Liver (tissue), 9 donors: ENCODE results near the gene RIOK1. TPM values are rescaled to one million over a fixed set of nuclear protein-coding genes. Genes with fewer than 3 reads are reported as not detected.
"Not testable (repeated sequence)": the region's sequence is repeated elsewhere in the genome, so short reads cannot be mapped to it uniquely, and the experiment has no call there.

Experiments
- DNase-seq: peaks from one replicate; pipeline ENCODE4 v3.0.0-alpha.2; 2017; ENCODE audit warnings: low spot score
- H3K27ac ChIP-seq, 2 donors: one replicate each; pipeline ENCODE4 v1.7.0; 2013; ENCODE audit warnings: inconsistent platforms in 2 of 2, low read length in 2 of 2, control low read depth in 1 of 2, low read depth in 1 of 2, mild to moderate bottlenecking in 1 of 2
- H3K27me3 ChIP-seq, 4 donors: one replicate each; pipeline versions ENCODE4 v1.6.1 to v1.7.0; 2013; ENCODE audit warnings: low read length in 3 of 4, inconsistent platforms in 1 of 4, mild to moderate bottlenecking in 1 of 4, moderate library complexity in 1 of 4; ENCODE audit not compliant: control insufficient read depth in 4 of 4, insufficient read depth in 4 of 4
- H3K36me3 ChIP-seq, 4 donors: one replicate each; pipeline versions ENCODE4 v1.6.1 to v1.7.0; 2013; ENCODE audit warnings: low read length in 3 of 4, mild to moderate bottlenecking in 3 of 4, low read depth in 1 of 4, moderate library complexity in 1 of 4; ENCODE audit not compliant: control insufficient read depth in 4 of 4, insufficient read depth in 3 of 4
- H3K4me1 ChIP-seq, 4 donors: one replicate each; pipeline versions ENCODE4 v1.6.1 to v1.7.0; 2013; ENCODE audit warnings: low read length in 3 of 4, mild to moderate bottlenecking in 3 of 4, moderate library complexity in 1 of 4; ENCODE audit not compliant: control insufficient read depth in 4 of 4, insufficient read depth in 4 of 4
- H3K4me3 ChIP-seq, 3 donors: one replicate each; pipeline versions ENCODE4 v1.6.1 to v1.7.0; 2013; ENCODE audit warnings: low read length in 3 of 3, control low read depth in 1 of 3, low read depth in 1 of 3, mild to moderate bottlenecking in 1 of 3
- H3K9ac ChIP-seq, 2 donors: one replicate each; pipeline ENCODE4 v1.7.0; 2013; ENCODE audit warnings: low read length in 2 of 2, mild to moderate bottlenecking in 2 of 2, moderate library complexity in 2 of 2, control low read depth in 1 of 2, low read depth in 1 of 2
- H3K9me3 ChIP-seq, 4 donors: one replicate each; pipeline versions ENCODE4 v1.6.1 to v1.7.0; 2013; ENCODE audit warnings: low read length in 3 of 4; ENCODE audit not compliant: control insufficient read depth in 4 of 4
- EGR1 ChIP-seq, 2 donors: IDR thresholded peaks; 2 replicates each; pipeline ENCODE4 v1.6.1; 2016 to 2018; ENCODE audit warnings: antibody characterized with exemption in 2 of 2, low read depth in 2 of 2
- FOXA1 ChIP-seq: IDR thresholded peaks from 2 replicates; pipeline ENCODE4 v1.6.1; 2016; ENCODE audit warnings: antibody characterized with exemption
- FOXA2 ChIP-seq: IDR thresholded peaks from 2 replicates; pipeline ENCODE4 v1.6.1; 2016; ENCODE audit warnings: antibody characterized with exemption
- GABPA ChIP-seq, 2 donors: IDR thresholded peaks in 1 of 2; conservative IDR thresholded peaks in 1 of 2; 2 replicates each; pipeline ENCODE4 v1.6.1; 2016; ENCODE audit warnings: antibody characterized with exemption in 2 of 2, mild to moderate bottlenecking in 1 of 2, moderate library complexity in 1 of 2
- HNF4G ChIP-seq: IDR thresholded peaks from 2 replicates; pipeline ENCODE4 v1.6.1; 2016; ENCODE audit warnings: antibody characterized with exemption
- JUND ChIP-seq, 2 donors: IDR thresholded peaks; 2 replicates each; pipeline ENCODE4 v1.6.1; 2016; ENCODE audit warnings: antibody characterized with exemption in 2 of 2
- RAD21 ChIP-seq, 2 donors: IDR thresholded peaks; 2 replicates each; pipeline ENCODE4 v1.6.1; 2016; ENCODE audit warnings: antibody characterized with exemption in 2 of 2, mild to moderate bottlenecking in 2 of 2
- RXRA ChIP-seq, 2 donors: IDR thresholded peaks; 2 replicates each; pipeline ENCODE4 v1.6.1; 2017 to 2018; ENCODE audit warnings: antibody characterized with exemption in 2 of 2, mild to moderate bottlenecking in 1 of 2
- SP1 ChIP-seq: IDR thresholded peaks from 2 replicates; pipeline ENCODE4 v1.6.1; 2018; ENCODE audit warnings: antibody characterized with exemption, mild to moderate bottlenecking
- TAF1 ChIP-seq: conservative IDR thresholded peaks from 2 replicates; pipeline ENCODE4 v1.6.1; 2016; ENCODE audit warnings: antibody characterized with exemption, mild to moderate bottlenecking
- YY1 ChIP-seq: IDR thresholded peaks from 2 replicates; pipeline ENCODE4 v1.6.1; 2016; ENCODE audit warnings: antibody characterized with exemption, mild to moderate bottlenecking
- WGBS: extraction: QIAGEN DNeasy Blood & Tissue Kit; methylation state at CpG from one replicate; pipeline ENCODE4 v1.1.7; 2013; 5-methylcytosine and 5-hydroxymethylcytosine counted together
- polyA plus RNA-seq, 2 donors: library from polyadenylated mRNA; stranded (reverse) in 1 of 2; unstranded in 1 of 2; fragments of 200-250 nt in 1 of 2; fragments of >200 nt in 1 of 2; fragmentation: Nextera tagmentation in 1 of 2; extraction: Ambion mirVana in 1 of 2; gene quantifications; one replicate each; pipeline versions ENCODE4 v1.2.1 to v1.2.3, GENCODE V29; 2013 to 2015
- total RNA-seq, 2 donors: library from RNA; depleted of rRNA; stranded (reverse); fragments of >200 nt; gene quantifications; one replicate each; pipeline ENCODE4 v1.2.3, GENCODE V29; 2014
- TF ChIP-seq, protein P1 (sequence below): IDR thresholded peaks from 2 replicates; pipeline ENCODE4 v1.6.1; 2016; ENCODE audit warnings: antibody characterized with exemption
- TF ChIP-seq, protein P2 (sequence below): fragments of 150-350 bp; IDR thresholded peaks from 2 replicates; pipeline ENCODE4 v1.5.1; 2017; ENCODE audit warnings: improper control_type of control experiment, low read depth, low read length; ENCODE audit not compliant: missing input control
- TF ChIP-seq, protein P3 (sequence below): IDR thresholded peaks from 2 replicates; pipeline ENCODE4 v1.6.1; 2016; ENCODE audit warnings: antibody characterized with exemption
- TF ChIP-seq, protein P4 (sequence below): IDR thresholded peaks from 2 replicates; pipeline ENCODE4 v1.6.1; 2016; ENCODE audit warnings: antibody characterized with exemption, mild to moderate bottlenecking
- donor health status: healthy.
- donor health status: healthy.
- donor health status: healthy.
- donor health status: healthy.
- donor health status: healthy.

The RIOK1 gene
- total and polyA plus RNA-seq, 4 donors: 4.8 to 10.0 (median 6.6) TPM

DNA sequence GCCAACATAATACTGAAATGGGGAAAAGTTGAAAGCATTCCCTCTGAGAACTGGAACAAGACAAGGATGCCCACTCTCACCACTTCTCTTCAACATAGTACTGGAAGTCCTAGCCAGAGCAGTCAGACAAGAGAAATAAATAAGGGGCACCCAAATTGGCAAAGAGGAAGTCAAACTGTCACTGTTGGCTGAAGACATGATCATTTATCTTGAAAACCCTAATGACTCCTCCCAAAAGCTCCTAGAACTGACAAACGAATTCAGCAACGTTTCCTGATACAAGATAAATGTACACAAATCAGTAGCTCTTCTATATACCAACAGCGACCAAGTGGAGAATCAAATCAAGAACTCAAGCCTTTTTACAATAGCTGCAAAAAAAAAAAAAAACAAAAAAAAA, 37.7 kb upstream of the RIOK1 start:
- not testable (repeated sequence) for H3K4me3 ChIP-seq, H3K27me3 ChIP-seq, H3K9me3 ChIP-seq, H3K27ac ChIP-seq, H3K9ac ChIP-seq, H3K4me1 ChIP-seq, H3K36me3 ChIP-seq, DNase-seq
- WGBS: 61% methylated on average over 3 of the region's 3 CpGs

DNA sequence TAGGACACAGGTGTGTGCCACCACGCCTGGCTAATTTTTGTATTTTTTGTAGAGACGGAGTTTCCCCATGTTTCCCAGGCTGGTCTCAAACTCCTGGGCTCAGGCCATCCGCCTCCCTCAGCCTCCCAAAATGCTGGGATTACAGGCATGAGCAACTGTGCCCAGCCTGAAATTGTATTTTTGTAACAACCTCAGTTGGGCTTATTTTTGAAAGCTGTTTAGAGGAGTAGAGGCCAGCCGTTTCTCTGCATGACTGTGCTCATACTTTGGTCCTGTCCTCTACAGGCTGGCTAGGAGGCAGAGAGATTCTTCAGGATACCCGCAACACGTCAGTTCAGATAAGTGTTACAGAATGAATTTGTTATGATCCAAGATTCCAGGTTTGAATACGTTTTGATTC, 22.2 kb upstream of the RIOK1 start:
- TF ChIP-seq, protein P1, sequence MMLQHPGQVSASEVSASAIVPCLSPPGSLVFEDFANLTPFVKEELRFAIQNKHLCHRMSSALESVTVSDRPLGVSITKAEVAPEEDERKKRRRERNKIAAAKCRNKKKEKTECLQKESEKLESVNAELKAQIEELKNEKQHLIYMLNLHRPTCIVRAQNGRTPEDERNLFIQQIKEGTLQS: no peak
- TF ChIP-seq SP1 (no peak), FOXA1 (no peak), GABPA (IDR thresholded peaks at IDR 0.05 in 1 of 2, conservative IDR thresholded peaks at IDR 0.05 in 1 of 2) (no peak)
- TF ChIP-seq, protein P2, sequence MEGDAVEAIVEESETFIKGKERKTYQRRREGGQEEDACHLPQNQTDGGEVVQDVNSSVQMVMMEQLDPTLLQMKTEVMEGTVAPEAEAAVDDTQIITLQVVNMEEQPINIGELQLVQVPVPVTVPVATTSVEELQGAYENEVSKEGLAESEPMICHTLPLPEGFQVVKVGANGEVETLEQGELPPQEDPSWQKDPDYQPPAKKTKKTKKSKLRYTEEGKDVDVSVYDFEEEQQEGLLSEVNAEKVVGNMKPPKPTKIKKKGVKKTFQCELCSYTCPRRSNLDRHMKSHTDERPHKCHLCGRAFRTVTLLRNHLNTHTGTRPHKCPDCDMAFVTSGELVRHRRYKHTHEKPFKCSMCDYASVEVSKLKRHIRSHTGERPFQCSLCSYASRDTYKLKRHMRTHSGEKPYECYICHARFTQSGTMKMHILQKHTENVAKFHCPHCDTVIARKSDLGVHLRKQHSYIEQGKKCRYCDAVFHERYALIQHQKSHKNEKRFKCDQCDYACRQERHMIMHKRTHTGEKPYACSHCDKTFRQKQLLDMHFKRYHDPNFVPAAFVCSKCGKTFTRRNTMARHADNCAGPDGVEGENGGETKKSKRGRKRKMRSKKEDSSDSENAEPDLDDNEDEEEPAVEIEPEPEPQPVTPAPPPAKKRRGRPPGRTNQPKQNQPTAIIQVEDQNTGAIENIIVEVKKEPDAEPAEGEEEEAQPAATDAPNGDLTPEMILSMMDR: no peak
- TF ChIP-seq, protein P3, sequence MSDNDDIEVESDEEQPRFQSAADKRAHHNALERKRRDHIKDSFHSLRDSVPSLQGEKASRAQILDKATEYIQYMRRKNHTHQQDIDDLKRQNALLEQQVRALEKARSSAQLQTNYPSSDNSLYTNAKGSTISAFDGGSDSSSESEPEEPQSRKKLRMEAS: no peak
- H3K9ac ChIP-seq: no peak overlapping the region
- no peaks in the 10 kb centered on the region for H3K27me3 ChIP-seq
- H3K4me3 ChIP-seq: no peak overlapping the region
- no peak for DNase-seq
- H3K4me1 ChIP-seq: no peaks in the 10 kb centered on the region
- 89% methylated on average over 7 of the region's 7 CpGs for WGBS
- no peaks in the 10 kb centered on the region for H3K36me3 ChIP-seq
- no peak overlapping the region for H3K27ac ChIP-seq
- H3K9me3 ChIP-seq: no peaks in the 10 kb centered on the region

DNA sequence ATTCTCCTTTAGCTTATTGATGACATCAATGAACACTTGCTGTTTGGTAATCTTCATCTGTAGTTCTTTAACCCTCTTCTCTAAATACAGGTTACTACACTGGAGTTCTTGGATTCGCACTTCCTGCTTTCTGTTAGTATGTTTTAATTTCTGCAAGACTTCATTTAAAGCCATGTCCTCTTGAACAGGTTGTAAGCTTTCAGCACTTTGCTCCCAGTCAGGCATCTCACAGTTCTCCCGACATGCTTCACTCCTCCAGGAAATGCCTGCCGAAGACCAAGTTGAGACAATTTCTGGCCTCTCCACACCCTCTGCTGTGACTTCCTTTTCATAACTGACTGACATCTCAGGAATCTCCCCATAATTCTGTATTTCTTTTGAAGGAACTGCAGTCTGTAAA, 15.9 kb upstream of the RIOK1 start:
- Histone ChIP-seq H3K4me1 (no peaks in the 10 kb centered on the region), H3K27ac (no peak overlapping the region), H3K36me3 (no peaks in the 10 kb centered on the region), H3K4me3 (no peak overlapping the region), H3K9me3 (no peaks in the 10 kb centered on the region), H3K9ac (peak overlapping the region in 1 of 2 donors; percentile 13), H3K27me3 (no peaks in the 10 kb centered on the region)
- 65% methylated on average over 3 of the region's 3 CpGs for WGBS
- DNase-seq: no peak
- TF ChIP-seq JUND (IDR thresholded peaks at IDR 0.05): no peak
- TF ChIP-seq RXRA (IDR thresholded peaks at IDR 0.05): no peak
- TF ChIP-seq YY1: no peak
- TF ChIP-seq GABPA (IDR thresholded peaks at IDR 0.05 in 1 of 2, conservative IDR thresholded peaks at IDR 0.05 in 1 of 2): no peak
- no peak for TF ChIP-seq RAD21 (IDR thresholded peaks at IDR 0.05)
- no peak for TF ChIP-seq TAF1
- no peak for TF ChIP-seq EGR1 (IDR thresholded peaks at IDR 0.05; ENCODE audit: low read depth in 2 of 2)
- TF ChIP-seq, protein P3: no peak
- no peak for TF ChIP-seq FOXA1
- no peak for TF ChIP-seq FOXA2
- TF ChIP-seq, protein P4, sequence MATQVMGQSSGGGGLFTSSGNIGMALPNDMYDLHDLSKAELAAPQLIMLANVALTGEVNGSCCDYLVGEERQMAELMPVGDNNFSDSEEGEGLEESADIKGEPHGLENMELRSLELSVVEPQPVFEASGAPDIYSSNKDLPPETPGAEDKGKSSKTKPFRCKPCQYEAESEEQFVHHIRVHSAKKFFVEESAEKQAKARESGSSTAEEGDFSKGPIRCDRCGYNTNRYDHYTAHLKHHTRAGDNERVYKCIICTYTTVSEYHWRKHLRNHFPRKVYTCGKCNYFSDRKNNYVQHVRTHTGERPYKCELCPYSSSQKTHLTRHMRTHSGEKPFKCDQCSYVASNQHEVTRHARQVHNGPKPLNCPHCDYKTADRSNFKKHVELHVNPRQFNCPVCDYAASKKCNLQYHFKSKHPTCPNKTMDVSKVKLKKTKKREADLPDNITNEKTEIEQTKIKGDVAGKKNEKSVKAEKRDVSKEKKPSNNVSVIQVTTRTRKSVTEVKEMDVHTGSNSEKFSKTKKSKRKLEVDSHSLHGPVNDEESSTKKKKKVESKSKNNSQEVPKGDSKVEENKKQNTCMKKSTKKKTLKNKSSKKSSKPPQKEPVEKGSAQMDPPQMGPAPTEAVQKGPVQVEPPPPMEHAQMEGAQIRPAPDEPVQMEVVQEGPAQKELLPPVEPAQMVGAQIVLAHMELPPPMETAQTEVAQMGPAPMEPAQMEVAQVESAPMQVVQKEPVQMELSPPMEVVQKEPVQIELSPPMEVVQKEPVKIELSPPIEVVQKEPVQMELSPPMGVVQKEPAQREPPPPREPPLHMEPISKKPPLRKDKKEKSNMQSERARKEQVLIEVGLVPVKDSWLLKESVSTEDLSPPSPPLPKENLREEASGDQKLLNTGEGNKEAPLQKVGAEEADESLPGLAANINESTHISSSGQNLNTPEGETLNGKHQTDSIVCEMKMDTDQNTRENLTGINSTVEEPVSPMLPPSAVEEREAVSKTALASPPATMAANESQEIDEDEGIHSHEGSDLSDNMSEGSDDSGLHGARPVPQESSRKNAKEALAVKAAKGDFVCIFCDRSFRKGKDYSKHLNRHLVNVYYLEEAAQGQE: no peak
- TF ChIP-seq HNF4G: no peak
